IMR-90 (cell line): ENCODE data around the gene ACADSB. TPM values are rescaled to one million over a fixed set of nuclear protein-coding genes. Genes with fewer than 3 reads are reported as not detected.

Source experiments
- ATAC-seq: fragments of 200-7000 bp; cut with Tn5 transposase; 2 replicates; pipeline ENCODE4 v1.9.1; 2020; ENCODE audit warnings: low read depth, mild to moderate bottlenecking, moderate library complexity
- BruUV-seq: library from RNA; stranded (reverse); fragments of 400-500 nt; replicated peaks from 2 replicates; lab custom pipeline; 2021; lab: Mats Ljungman, UMichigan
- CTCF ChIA-PET: fragments of 300-600 bp; formaldehyde crosslinking; extraction: SDS; loops from one replicate; lab custom pipeline; 2021; ENCODE audit warnings: antibody characterized with exemption; lab: Yijun Ruan, JAX
- POLR2A ChIA-PET: fragments of 300-600 bp; sonication (Branson Sonifier 250); formaldehyde crosslinking; loops from one replicate; lab custom pipeline; 2022; ENCODE audit warnings: antibody characterized with exemption; ENCODE audit not compliant: unreplicated experiment; lab: Charles Lee
- DNase-seq: peaks from one replicate; pipeline ENCODE4 v3.0.0; 2013
- H2AFZ ChIP-seq: replicated peaks from 2 replicates; pipeline ENCODE3; 2013; ENCODE audit warnings: low read length, mild to moderate bottlenecking; ENCODE audit not compliant: poor library complexity
- H2AK5ac ChIP-seq: 2 replicates; pipeline ENCODE4 v1.6.1; 2013; ENCODE audit warnings: low read depth, low read length, inconsistent platforms
- H2AK9ac ChIP-seq: replicated peaks from 2 replicates; pipeline ENCODE3; 2013; ENCODE audit warnings: mild to moderate bottlenecking, low read depth, low read length, moderate library complexity; ENCODE audit not compliant: poor library complexity
- H2BK120ac ChIP-seq: 2 replicates; pipeline ENCODE4 v1.6.1; 2013; ENCODE audit warnings: low read depth, low read length, inconsistent platforms
- H2BK15ac ChIP-seq: 3 replicates; pipeline ENCODE4 v1.6.1; 2013; ENCODE audit warnings: low read depth, low read length, inconsistent platforms
- H2BK20ac ChIP-seq: 2 replicates; pipeline ENCODE4 v1.6.1; 2013; ENCODE audit warnings: low read depth, mild to moderate bottlenecking, inconsistent platforms, low read length, moderate library complexity
- H2BK5ac ChIP-seq: 2 replicates; pipeline ENCODE4 v1.6.1; 2013; ENCODE audit warnings: mild to moderate bottlenecking, low read depth, low read length, inconsistent platforms; ENCODE audit not compliant: poor library complexity, severe bottlenecking
- H3K14ac ChIP-seq: replicated peaks from 2 replicates; pipeline ENCODE4 v1.6.1; 2013; ENCODE audit warnings: low read depth, low read length, inconsistent platforms
- H3K18ac ChIP-seq: 2 replicates; pipeline ENCODE4 v1.6.1; 2013; ENCODE audit warnings: low read depth, low read length, control low read depth
- H3K23ac ChIP-seq: 2 replicates; pipeline ENCODE4 v1.6.1; 2013; ENCODE audit warnings: low read depth, low read length, inconsistent platforms
- H3K27ac ChIP-seq: 2 replicates; pipeline ENCODE4 v1.5.1; 2013; ENCODE audit warnings: mild to moderate bottlenecking, control low read depth, low read length; ENCODE audit not compliant: insufficient read depth
- H3K27me3 ChIP-seq: 2 replicates; pipeline ENCODE4 v1.6.1; 2013; ENCODE audit warnings: low read length; ENCODE audit not compliant: control insufficient read depth, insufficient read depth
- H3K36me3 ChIP-seq: 2 replicates; pipeline ENCODE4 v1.6.1; 2013; ENCODE audit warnings: low read length, mixed read lengths; ENCODE audit not compliant: control insufficient read depth, insufficient read depth
- H3K4ac ChIP-seq: 2 replicates; pipeline ENCODE4 v1.6.1; 2013; ENCODE audit warnings: low read depth, low read length, inconsistent platforms
- H3K4me1 ChIP-seq: 2 replicates; pipeline ENCODE4 v1.6.1; 2013; ENCODE audit warnings: low read length, mixed read lengths; ENCODE audit not compliant: control insufficient read depth, insufficient read depth
- H3K4me2 ChIP-seq: 2 replicates; pipeline ENCODE4 v1.6.1; 2013; ENCODE audit warnings: low read depth, mild to moderate bottlenecking, control low read depth, low read length, moderate library complexity
- H3K4me3 ChIP-seq: 2 replicates; pipeline ENCODE4 v1.5.1; 2013; ENCODE audit warnings: low read depth, mild to moderate bottlenecking, control low read depth, low read length, moderate library complexity; ENCODE audit not compliant: insufficient read depth
- H3K56ac ChIP-seq: 2 replicates; pipeline ENCODE4 v1.6.1; 2013; ENCODE audit warnings: low read length, inconsistent platforms; ENCODE audit not compliant: insufficient read depth; ENCODE audit errors: extremely low read depth
- H3K79me1 ChIP-seq, 2 experiments: 2 replicates each; pipeline ENCODE4 v1.6.1; 2013; ENCODE audit warnings: low read length in 2 of 2, inconsistent platforms in 1 of 2, low read depth in 1 of 2
- H3K9ac ChIP-seq: 2 replicates; pipeline ENCODE4 v1.6.1; 2013; ENCODE audit warnings: low read depth, low read length, control low read depth
- H3K9me1 ChIP-seq: 2 replicates; pipeline ENCODE4 v1.6.1; 2013; ENCODE audit warnings: low read length, inconsistent platforms; ENCODE audit not compliant: insufficient read depth
- H3K9me3 ChIP-seq: 2 replicates; pipeline ENCODE4 v1.6.1; 2013; ENCODE audit warnings: low read length; ENCODE audit not compliant: control insufficient read depth, insufficient read depth
- H4K20me1 ChIP-seq: 2 replicates; pipeline ENCODE4 v1.6.1; 2013; ENCODE audit warnings: low read length, inconsistent platforms; ENCODE audit not compliant: insufficient read depth
- H4K5ac ChIP-seq: 2 replicates; pipeline ENCODE4 v1.6.1; 2013; ENCODE audit warnings: mild to moderate bottlenecking, low read depth, low read length, control low read depth
- H4K8ac ChIP-seq, 2 experiments: 2 replicates each; pipeline ENCODE4 v1.6.1; 2013; ENCODE audit warnings: low read depth in 2 of 2, low read length in 2 of 2, control low read depth in 1 of 2, inconsistent platforms in 1 of 2
- H4K91ac ChIP-seq: 2 replicates; pipeline ENCODE4 v1.6.1; 2013; ENCODE audit warnings: low read depth, low read length, inconsistent platforms; ENCODE audit not compliant: insufficient read depth
- BHLHE40 ChIP-seq: fragments of 150-350 bp; IDR thresholded peaks from 2 replicates; pipeline ENCODE4 v1.6.1; 2016; ENCODE audit warnings: mild to moderate bottlenecking, low read depth, low read length
- CEBPB ChIP-seq: IDR thresholded peaks from 2 replicates; pipeline ENCODE4 v1.6.1; 2012; ENCODE audit warnings: low read depth, low read length, improper control_type of control experiment
- CHD1 ChIP-seq: IDR thresholded peaks from 2 replicates; pipeline ENCODE4 v1.6.1; 2012; ENCODE audit warnings: low read depth, low read length, improper control_type of control experiment
- CTCF ChIP-seq: conservative IDR thresholded peaks from 2 replicates; pipeline ENCODE4 v1.5.1; 2012; ENCODE audit warnings: mild to moderate bottlenecking, low read depth, low read length, improper control_type of control experiment
- ELK1 ChIP-seq: fragments of 150-350 bp; IDR thresholded peaks from 2 replicates; pipeline ENCODE4 v1.6.1; 2016; ENCODE audit warnings: low read depth, mild to moderate bottlenecking, low read length, moderate library complexity, borderline replicate concordance
- FOS ChIP-seq: fragments of 150-350 bp; IDR thresholded peaks from 2 replicates; pipeline ENCODE4 v1.6.1; 2016; ENCODE audit warnings: low read depth, low read length
- MAFK ChIP-seq: IDR thresholded peaks from 2 replicates; pipeline ENCODE4 v1.6.1; 2012; ENCODE audit warnings: low read depth, low read length, improper control_type of control experiment
- MAZ ChIP-seq: IDR thresholded peaks from 2 replicates; pipeline ENCODE4 v1.6.1; 2012; ENCODE audit warnings: low read depth, mild to moderate bottlenecking, low read length, improper control_type of control experiment, moderate library complexity, borderline replicate concordance
- MXI1 ChIP-seq: IDR thresholded peaks from 2 replicates; pipeline ENCODE4 v1.6.1; 2012; ENCODE audit warnings: low read depth, mild to moderate bottlenecking, low read length, moderate library complexity, borderline replicate concordance
- NFE2L2 ChIP-seq: fragments of 150-350 bp; IDR thresholded peaks from 2 replicates; pipeline ENCODE4 v1.6.1; 2016; ENCODE audit warnings: low read depth, mild to moderate bottlenecking, low read length
- POLR2A ChIP-seq: IDR thresholded peaks from 2 replicates; pipeline ENCODE4 v1.6.1; 2012; ENCODE audit warnings: mild to moderate bottlenecking, low read depth, low read length
- RAD21 ChIP-seq: IDR thresholded peaks from 2 replicates; pipeline ENCODE4 v1.6.1; 2012; ENCODE audit warnings: low read length, improper control_type of control experiment
- RCOR1 ChIP-seq: IDR thresholded peaks from 2 replicates; pipeline ENCODE4 v1.6.1; 2012; ENCODE audit warnings: mild to moderate bottlenecking, low read length, improper control_type of control experiment; ENCODE audit not compliant: insufficient replicate concordance
- RFX5 ChIP-seq: IDR thresholded peaks from 2 replicates; pipeline ENCODE4 v1.8.0; 2012; ENCODE audit warnings: low read depth, mild to moderate bottlenecking, low read length, moderate library complexity
- SMC3 ChIP-seq: fragments of 150-350 bp; IDR thresholded peaks from 2 replicates; pipeline ENCODE4 v1.6.1; 2016; ENCODE audit warnings: low read depth, mild to moderate bottlenecking, antibody characterized with exemption, low read length, moderate library complexity
- USF2 ChIP-seq: fragments of 150-350 bp; IDR thresholded peaks from 2 replicates; pipeline ENCODE4 v1.6.1; 2017; ENCODE audit warnings: mild to moderate bottlenecking, antibody characterized with exemption, low read length, low read depth
- WGBS, 2 experiments: methylation state at CpG; one replicate each; pipeline versions ENCODE4 v1.1.5 to v1.1.7; 2013; ENCODE audit warnings: missing lambda C conversion rate in 2 of 2; ENCODE audit not compliant: insufficient read length in 1 of 2; ENCODE audit errors: extremely low coverage in 2 of 2; 5-methylcytosine and 5-hydroxymethylcytosine counted together
- dilution Hi-C: fragments of 300-500 bp; cut with HindIII; formaldehyde crosslinking; loops from one replicate; pipeline ENCODE4 v1.14.3; 2018; ENCODE audit warnings: low sequenced_read_pairs; ENCODE audit not compliant: unreplicated experiment
- in situ Hi-C: fragments of 300-500 bp; cut with MboI; formaldehyde crosslinking; loops from 3 replicates; pipeline ENCODE4 v1.14.3; 2019; ENCODE audit warnings: low sequenced_read_pairs, inconsistent platforms, mixed read lengths
- intact Hi-C: fragments of 100-400 bp; cut with micrococcal nuclease; formaldehyde crosslinking; loops from 2 replicates; pipeline ENCODE4 v1.10.0; 2022
- polyA plus RNA-seq, 3 experiments: library from polyadenylated mRNA; depleted of rRNA; stranded (reverse); fragments of >200 nt; gene quantifications; 2 replicates each; pipeline ENCODE4 v1.2.3, GENCODE V29; 2012; ENCODE audit warnings: low replicate concordance in 1 of 3
- total RNA-seq: library from RNA; depleted of rRNA; stranded (reverse); fragments of >200 nt; gene quantifications from 2 replicates; pipeline ENCODE4 v1.2.3, GENCODE V29; 2012

The ACADSB gene
- total and polyA plus RNA-seq, 2 of the 4 experiments (the other 2 are of a cell fraction), result 6.2 to 10.6 TPM

GRCh38 chr10:123083811-123084210, 75.0 kb downstream of the ACADSB start:
- POLR2A ChIA-PET, result no interaction called here
- H4K91ac ChIP-seq, result no peak overlapping the region
- H3K9me3 ChIP-seq, result peaks cover 2% of the 10 kb centered on the region; the same call in 1 of the 2 replicates
- no peak for ATAC-seq
- H2BK20ac ChIP-seq, result no peak overlapping the region
- no peak overlapping the region for H4K5ac ChIP-seq
- H3K4ac ChIP-seq, result no peak overlapping the region
- CTCF ChIA-PET, result no interaction called here
- no peaks in the 10 kb centered on the region for H3K36me3 ChIP-seq
- no peak overlapping the region for H4K8ac ChIP-seq
- no TSS peak for BruUV-seq
- H3K9me1 ChIP-seq, result no peaks in the 10 kb centered on the region
- H3K14ac ChIP-seq, result no peak overlapping the region
- 33% methylated on average over 2 of the region's 6 CpGs; no CpG with 5 or more reads in 1 of the 2 experiments for WGBS, 2 experiments
- no peak overlapping the region for H3K4me2 ChIP-seq
- no peak overlapping the region for H2AFZ ChIP-seq
- no peak for DNase-seq
- no peak overlapping the region for H3K9ac ChIP-seq
- H3K18ac ChIP-seq, result no peak overlapping the region
- TF ChIP-seq MXI1, result no peak
- TF ChIP-seq RCOR1, result no peak
- TF ChIP-seq ELK1, result no peak
- no peak for TF ChIP-seq BHLHE40
- TF ChIP-seq POLR2A, result no peak
- no peak for TF ChIP-seq MAZ
- no peak for TF ChIP-seq CTCF
- no peak for TF ChIP-seq FOS
- no peak for TF ChIP-seq RFX5
- no peak for TF ChIP-seq SMC3
- no peak for TF ChIP-seq NFE2L2
- no peak for TF ChIP-seq CHD1
- TF ChIP-seq CEBPB, result no peak
- no peak for TF ChIP-seq MAFK
- no peak for TF ChIP-seq USF2
- TF ChIP-seq RAD21, result no peak
- H3K4me1 ChIP-seq, result no peaks in the 10 kb centered on the region
- H3K79me1 ChIP-seq, result no peaks in the 10 kb centered on the region
- H3K56ac ChIP-seq, result no peak overlapping the region
- no peaks in the 10 kb centered on the region for H4K20me1 ChIP-seq
- in situ Hi-C loops (no loop called here), dilution Hi-C loops (no loop called here), intact Hi-C loops (no loop called here)
- no peak overlapping the region for H2BK15ac ChIP-seq
- no peak overlapping the region for H2AK9ac ChIP-seq
- no peaks in the 10 kb centered on the region for H3K27me3 ChIP-seq
- no peak overlapping the region for H3K27ac ChIP-seq
- H2BK120ac ChIP-seq, result no peak overlapping the region
- no peak overlapping the region for H2BK5ac ChIP-seq
- no peak overlapping the region for H2AK5ac ChIP-seq
- no peak overlapping the region for H3K23ac ChIP-seq
- H3K4me3 ChIP-seq, result no peak overlapping the region
